GM23248 (cell line): Measurements from ENCODE around the gene ACTN1. TPM values are rescaled to one million over a fixed set of nuclear protein-coding genes. Genes with fewer than 3 reads are reported as not detected.

ENCODE experiments used
- DNase-seq: peaks from one replicate; pipeline ENCODE4 v3.0.0-alpha.2; 2015
- H2AFZ ChIP-seq: fragments of 200-600 bp; sonication (generic); 2 replicates; pipeline ENCODE4 v1.6.1; 2016; ENCODE audit warnings: antibody characterized with exemption
- H3F3A ChIP-seq: fragments of 200-600 bp; sonication (generic); 2 replicates; pipeline ENCODE4 v1.6.1; 2016; ENCODE audit warnings: mild to moderate bottlenecking, antibody characterized with exemption, mixed run types; ENCODE audit not compliant: insufficient read depth
- H3K27ac ChIP-seq: fragments of 200-600 bp; sonication (generic); 2 replicates; pipeline ENCODE4 v1.5.1; 2016; ENCODE audit warnings: mild to moderate bottlenecking
- H3K27me3 ChIP-seq: fragments of 200-600 bp; sonication (generic); replicated peaks from 2 replicates; pipeline ENCODE4 v1.6.1; 2016; ENCODE audit warnings: mild to moderate bottlenecking; ENCODE audit not compliant: insufficient read depth
- H3K36me3 ChIP-seq: fragments of 200-600 bp; sonication (generic); 2 replicates; pipeline ENCODE4 v1.6.1; 2016; ENCODE audit warnings: low read depth, mild to moderate bottlenecking
- H3K4me1 ChIP-seq: fragments of 200-600 bp; sonication (generic); 2 replicates; pipeline ENCODE4 v1.6.1; 2016; ENCODE audit warnings: mild to moderate bottlenecking; ENCODE audit not compliant: insufficient read depth
- H3K4me2 ChIP-seq: fragments of 200-600 bp; sonication (generic); one replicate; pipeline ENCODE4 v1.6.1; 2016; ENCODE audit warnings: mild to moderate bottlenecking; ENCODE audit not compliant: unreplicated experiment
- H3K4me3 ChIP-seq: fragments of 200-600 bp; sonication (generic); 2 replicates; pipeline ENCODE4 v1.5.1; 2016; ENCODE audit warnings: mild to moderate bottlenecking
- H3K79me2 ChIP-seq: fragments of 200-600 bp; sonication (generic); 2 replicates; pipeline ENCODE4 v1.6.1; 2016; ENCODE audit warnings: mild to moderate bottlenecking; ENCODE audit not compliant: insufficient read depth
- H3K9ac ChIP-seq: fragments of 200-600 bp; sonication (generic); 2 replicates; pipeline ENCODE4 v1.6.1; 2016; ENCODE audit warnings: mild to moderate bottlenecking
- H3K9me2 ChIP-seq: fragments of 200-600 bp; sonication (generic); 2 replicates; pipeline ENCODE4 v1.6.1; 2016; ENCODE audit warnings: mixed run types, mild to moderate bottlenecking, moderate library complexity; ENCODE audit not compliant: insufficient read depth
- H3K9me3 ChIP-seq: fragments of 200-600 bp; sonication (generic); one replicate; pipeline ENCODE4 v1.6.1; 2017; ENCODE audit warnings: low read depth
- H4K20me1 ChIP-seq: fragments of 200-600 bp; sonication (generic); 2 replicates; pipeline ENCODE4 v1.6.0; 2016; ENCODE audit not compliant: insufficient read depth
- EZH2 ChIP-seq: fragments of 200-600 bp; sonication (generic); IDR thresholded peaks from 2 replicates; pipeline ENCODE4 v1.6.1; 2018; ENCODE audit warnings: antibody characterized with exemption, mild to moderate bottlenecking; ENCODE audit not compliant: insufficient read depth, poor library complexity, severe bottlenecking
- EZH2phosphoT487 ChIP-seq: fragments of 200-600 bp; sonication (generic); IDR thresholded peaks from 2 replicates; pipeline ENCODE4 v1.6.1; 2018; ENCODE audit warnings: antibody characterized with exemption, moderate library complexity, mild to moderate bottlenecking, low read depth; ENCODE audit not compliant: insufficient read depth
- WGBS, 2 experiments: methylation state at CpG; one replicate each; pipeline ENCODE4 v1.1.6; 2015 to 2017; ENCODE audit warnings: low lambda C conversion rate in 2 of 2, low coverage in 1 of 2; ENCODE audit errors: missing lambda C conversion rate in 2 of 2; 5-methylcytosine and 5-hydroxymethylcytosine counted together
- in situ Hi-C: fragments of 300-500 bp; cut with MboI; formaldehyde crosslinking; loops from 2 replicates; pipeline ENCODE4 v1.15.0; 2020
- polyA plus RNA-seq: library from polyadenylated mRNA; unstranded; fragments of >200 nt; fragmentation: Nextera tagmentation; extraction: Ambion mirVana; gene quantifications from 2 replicates; pipeline ENCODE4 v1.2.1, GENCODE V29; 2016
- total RNA-seq: library from RNA; depleted of rRNA; stranded (reverse); fragments of >200 nt; shearing (Covaris generic); gene quantifications from 2 replicates; pipeline ENCODE4 v1.2.3, GENCODE V29; 2014

Gene ACTN1
- total and polyA plus RNA-seq, 2 experiments from 2014 or later, result 403 to 597 TPM

- H3K36me3 ChIP-seq, result peaks cover 78% of the 10 kb centered on the region
- H2AFZ ChIP-seq, result no peak overlapping the region
- DNase-seq, result no peak
- H3K27me3 ChIP-seq, result no peaks in the 10 kb centered on the region
- 100% methylated on average over 1 of the region's 1 CpG; no CpG with 5 or more reads in 1 of the 2 experiments for WGBS, 2 experiments
- TF ChIP-seq EZH2 (no peak), EZH2phosphoT487 (no peak)
- H3K4me2 ChIP-seq, result no peak overlapping the region
- peaks cover 90% of the 10 kb centered on the region for H3K79me2 ChIP-seq
- no peak overlapping the region for H3K4me3 ChIP-seq
- peaks cover 3% of the 10 kb centered on the region; the same call in 1 of the 2 replicates for H3K4me1 ChIP-seq
- H4K20me1 ChIP-seq, result no peaks in the 10 kb centered on the region
- peak overlapping the region; percentile 37 for H3K9ac ChIP-seq
- peaks cover 66% of the 10 kb centered on the region for H3F3A ChIP-seq
- peak overlapping the region; percentile 45 for H3K27ac ChIP-seq
- H3K9me3 ChIP-seq, result no peaks in the 10 kb centered on the region
- no peaks in the 10 kb centered on the region for H3K9me2 ChIP-seq
- in situ Hi-C loops, result no loop called here
These were observed 80.0 kb downstream of the ACTN1 start for GRCh38 chr14:68899033-68899603.

- H3K4me1 ChIP-seq, result peaks cover 3% of the 10 kb centered on the region; the same call in 1 of the 2 replicates
- H3K27me3 ChIP-seq, result no peaks in the 10 kb centered on the region
- no peak for TF ChIP-seq EZH2
- no peak for TF ChIP-seq EZH2phosphoT487
- no peaks in the 10 kb centered on the region for H3K9me3 ChIP-seq
- peaks cover 78% of the 10 kb centered on the region for H3K36me3 ChIP-seq
- no peaks in the 10 kb centered on the region for H4K20me1 ChIP-seq
- H3K9me2 ChIP-seq, result no peaks in the 10 kb centered on the region
- no peak overlapping the region for H2AFZ ChIP-seq
- in situ Hi-C loops, result no loop called here
- 90% methylated on average over 12 to 13 of the region's 13 CpGs for WGBS, 2 experiments
- peaks cover 90% of the 10 kb centered on the region for H3K79me2 ChIP-seq
- 0 out of 2 replicates have a peak overlapping the region, but pooled peaks have one; percentile 30 for H3K27ac ChIP-seq
- H3F3A ChIP-seq, result peaks cover 70% of the 10 kb centered on the region
- H3K4me3 ChIP-seq, result no peak overlapping the region
- no peak overlapping the region for H3K4me2 ChIP-seq
- DNase-seq, result no peak
- peak overlapping the region; percentile 37; the same call in 1 of the 2 replicates for H3K9ac ChIP-seq
These were observed 80.7 kb downstream of the ACTN1 start for GRCh38 chr14:68898248-68899032.

GRCh38 chr14:68897559-68898155 lies 81.4 kb downstream of the ACTN1 start:
- H3K9me2 ChIP-seq, result no peaks in the 10 kb centered on the region
- in situ Hi-C loops, result no loop called here
- no peak for DNase-seq
- H3K4me2 ChIP-seq, result no peak overlapping the region
- H3K9me3 ChIP-seq, result no peaks in the 10 kb centered on the region
- no peak overlapping the region for H3K9ac ChIP-seq
- no peaks in the 10 kb centered on the region for H4K20me1 ChIP-seq
- peaks cover 90% of the 10 kb centered on the region for H3K79me2 ChIP-seq
- 0 out of 2 replicates have a peak overlapping the region, but pooled peaks have one; percentile 30 for H3K27ac ChIP-seq
- peaks cover 78% of the 10 kb centered on the region for H3K36me3 ChIP-seq
- 95 to 96% methylated on average over 9 of the region's 9 CpGs for WGBS, 2 experiments
- TF ChIP-seq EZH2 (no peak), EZH2phosphoT487 (no peak)
- H3K27me3 ChIP-seq, result no peaks in the 10 kb centered on the region
- peaks cover 71% of the 10 kb centered on the region for H3F3A ChIP-seq
- H2AFZ ChIP-seq, result no peak overlapping the region
- no peak overlapping the region for H3K4me3 ChIP-seq
- peaks cover 3% of the 10 kb centered on the region; the same call in 1 of the 2 replicates for H3K4me1 ChIP-seq

GRCh38 chr14:68896132-68896531 lies 83.0 kb downstream of the ACTN1 start:
- no peaks in the 10 kb centered on the region for H3K27me3 ChIP-seq
- peaks cover 89% of the 10 kb centered on the region for H3K79me2 ChIP-seq
- DNase-seq, result no peak
- H3K27ac ChIP-seq, result peak overlapping the region; percentile 52; the same call in 1 of the 2 replicates
- no peak overlapping the region for H3K4me3 ChIP-seq
- H3F3A ChIP-seq, result peaks cover 63% of the 10 kb centered on the region
- no peaks in the 10 kb centered on the region for H3K9me2 ChIP-seq
- H2AFZ ChIP-seq, result no peak overlapping the region
- no peak overlapping the region for H3K4me2 ChIP-seq
- TF ChIP-seq EZH2phosphoT487, result no peak
- peaks cover 3% of the 10 kb centered on the region; the same call in 1 of the 2 replicates for H3K4me1 ChIP-seq
- H3K9me3 ChIP-seq, result no peaks in the 10 kb centered on the region
- H3K9ac ChIP-seq, result no peak overlapping the region
- H3K36me3 ChIP-seq, result peaks cover 76% of the 10 kb centered on the region
- H4K20me1 ChIP-seq, result no peaks in the 10 kb centered on the region
- in situ Hi-C loops, result no loop called here
- WGBS, 2 experiments, result 94 to 95% methylated on average over 9 of the region's 9 CpGs
